Measurements from ENCODE around the gene RIPOR2.

The RIPOR2 gene

DNA sequence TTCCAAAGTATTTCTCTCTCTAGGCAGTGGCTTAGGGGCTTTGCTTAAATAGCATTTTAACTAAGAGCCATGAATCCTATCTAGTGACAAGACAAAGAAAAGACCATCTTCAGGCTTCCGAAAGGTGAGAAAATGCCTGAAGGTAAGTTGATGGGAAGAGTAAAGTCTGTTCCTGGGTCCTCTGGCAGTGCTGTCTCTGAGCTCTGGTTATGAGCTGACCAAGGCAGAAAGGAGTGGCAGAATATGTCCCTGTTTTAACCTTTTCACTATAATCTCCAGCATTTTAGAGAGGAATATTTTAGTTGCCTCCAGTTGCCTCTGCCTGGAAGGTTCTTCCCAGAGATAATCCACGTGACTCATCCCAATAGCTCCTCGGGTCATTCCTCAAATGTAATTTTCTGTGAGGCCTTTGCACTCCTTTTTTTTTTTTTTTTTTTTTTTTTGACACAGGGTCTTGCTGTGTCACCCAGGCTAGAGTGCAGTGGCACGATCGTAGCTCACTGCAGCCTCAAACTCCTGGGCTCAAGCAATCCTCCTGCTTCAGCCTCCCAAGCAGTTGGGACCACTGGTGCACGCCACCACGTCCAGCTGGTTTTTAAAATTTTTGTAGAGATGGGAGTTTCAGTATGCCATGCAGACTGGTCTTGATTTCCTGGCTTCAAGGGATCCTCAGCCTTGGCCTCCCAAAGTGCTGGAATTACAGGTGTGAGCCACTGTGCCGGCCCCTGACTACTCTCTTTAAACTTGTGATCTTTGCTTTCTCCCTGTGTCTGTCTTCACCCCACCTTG is 133.3 kb downstream of the RIPOR2 start (continued):
- TF ChIP-seq ZNF350 (tag by site-specific recombination; IDR thresholded peaks at IDR 0.05), result no peak

DNA sequence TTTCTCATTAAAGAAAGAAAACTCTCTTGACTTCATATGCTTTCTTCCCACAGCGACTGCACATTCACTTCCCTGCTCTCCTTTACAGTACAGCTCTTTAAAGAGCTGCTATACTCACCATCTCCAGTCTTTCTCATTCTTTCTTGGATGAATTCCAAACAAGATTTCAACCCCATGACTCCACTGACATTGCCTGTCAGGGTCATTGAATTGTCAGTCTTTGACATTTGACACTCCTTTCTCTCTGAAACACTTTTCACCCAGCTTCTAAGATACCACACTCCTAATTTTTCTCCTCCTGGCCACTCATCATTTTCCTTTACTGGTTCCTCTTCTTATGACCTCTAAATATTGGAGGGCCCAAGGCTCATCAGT is 136.2 kb downstream of the RIPOR2 start:
- POLR2A ChIA-PET, result no interaction called here
- TF ChIP-seq, protein P1, sequence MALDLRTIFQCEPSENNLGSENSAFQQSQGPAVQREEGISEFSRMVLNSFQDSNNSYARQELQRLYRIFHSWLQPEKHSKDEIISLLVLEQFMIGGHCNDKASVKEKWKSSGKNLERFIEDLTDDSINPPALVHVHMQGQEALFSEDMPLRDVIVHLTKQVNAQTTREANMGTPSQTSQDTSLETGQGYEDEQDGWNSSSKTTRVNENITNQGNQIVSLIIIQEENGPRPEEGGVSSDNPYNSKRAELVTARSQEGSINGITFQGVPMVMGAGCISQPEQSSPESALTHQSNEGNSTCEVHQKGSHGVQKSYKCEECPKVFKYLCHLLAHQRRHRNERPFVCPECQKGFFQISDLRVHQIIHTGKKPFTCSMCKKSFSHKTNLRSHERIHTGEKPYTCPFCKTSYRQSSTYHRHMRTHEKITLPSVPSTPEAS (tag by site-specific recombination; IDR thresholded peaks at IDR 0.05), result no peak
- TF ChIP-seq PRDM1 (tag by site-specific recombination; IDR thresholded peaks at IDR 0.05) (peak; percentile 71; the same call in 1 of the 2 replicates), ZNF302 (tag by site-specific recombination; IDR thresholded peaks at IDR 0.05; ENCODE audit: low read depth) (no peak)

DNA sequence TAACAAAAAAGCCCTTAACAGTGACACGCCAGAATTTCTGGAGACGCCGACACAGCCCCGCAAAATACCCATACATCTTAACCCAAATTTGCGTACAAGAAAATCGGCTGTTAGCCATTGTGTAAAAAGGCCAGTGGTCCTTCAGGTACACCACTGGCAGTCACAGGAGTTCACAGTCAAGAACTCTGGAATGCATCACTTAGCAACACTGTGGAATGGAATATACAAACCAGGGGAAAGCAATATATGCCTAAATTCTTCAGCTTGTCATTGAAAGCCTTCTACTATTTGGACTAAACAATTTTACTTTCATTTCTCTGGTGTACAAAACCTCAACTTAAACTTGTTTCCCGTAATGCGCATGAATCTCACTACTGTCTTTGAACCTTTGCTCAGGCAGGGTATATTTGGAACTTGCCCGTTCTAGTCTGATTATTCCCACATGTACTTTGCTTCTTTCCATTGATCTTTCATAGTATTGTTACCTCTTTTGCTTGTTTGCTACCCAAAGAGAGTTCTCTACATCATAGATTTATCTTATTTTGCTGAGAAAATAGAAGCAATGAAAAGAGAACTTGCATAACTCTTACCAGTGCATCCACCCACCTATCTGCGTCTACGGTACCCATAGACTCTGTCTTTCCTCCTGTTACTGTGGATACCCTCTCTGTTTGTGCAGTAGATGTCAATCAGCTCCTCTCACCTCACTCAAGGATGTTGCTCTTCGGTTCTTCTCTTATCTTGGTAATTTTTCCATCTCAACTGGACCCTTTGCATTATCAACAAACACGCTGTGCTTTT is 136.8 kb downstream of the RIPOR2 start, which contains the start of gene ARMH2:
ARMH2 (minus strand) TSS at position 178 of the 801 bp plus-strand sequence; CDS start at position 118, 60 bp downstream.
- POLR2A ChIA-PET, result no interaction called here

More for the DNA sequence above, 136.2 kb downstream of the RIPOR2 start:
- CTCF ChIA-PET, result interaction anchor here (0.7 kb wide), 1 partner anchor 618 kb away, joined by 5 read pairs; no protein-coding TSS in a partner anchor
- H3K4me3 ChIP-seq (ENCODE audit: low read depth, low read length), result no peak overlapping the region
- H3K4me1 ChIP-seq (ENCODE audit: control insufficient read depth, insufficient read depth, low read length), result no peaks in the 10 kb centered on the region
- no peak overlapping the region for H3K27ac ChIP-seq (ENCODE audit: extremely low read depth, low read depth, low read length)
- no peaks in the 10 kb centered on the region for H3K9me3 ChIP-seq (ENCODE audit: control insufficient read depth, insufficient read depth, low read depth, low read length)
- H3K36me3 ChIP-seq (ENCODE audit: control insufficient read depth in 2 of 2, insufficient read depth in 1 of 2, low read length in 2 of 2), result no peaks in the 10 kb centered on the region

More for the DNA sequence above, 136.8 kb downstream of the RIPOR2 start, which contains the start of gene ARMH2:
- Histone ChIP-seq H3K4me3 (ENCODE audit: low read depth, low read length) (no peak within 1 kb of the TSS), H3K9me3 (ENCODE audit: control insufficient read depth, insufficient read depth, low read depth, low read length) (no peaks in the 10 kb centered on the region), H3K36me3 (ENCODE audit: control insufficient read depth in 2 of 2, insufficient read depth in 1 of 2, low read length in 2 of 2) (no peaks in the 10 kb centered on the region), H3K4me1 (ENCODE audit: control insufficient read depth, insufficient read depth, low read length) (no peaks in the 10 kb centered on the region), H3K27ac (ENCODE audit: extremely low read depth, low read depth, low read length) (no peak within 1 kb of the TSS)
- TF ChIP-seq ZNF184 (tag by site-specific recombination; IDR thresholded peaks at IDR 0.05) (no peak), ZNF274 (IDR thresholded peaks at IDR 0.05; ENCODE audit: low read length) (no peak), ZNF274 (tag by site-specific recombination; IDR thresholded peaks at IDR 0.05; ENCODE audit: borderline replicate concordance) (no peak), ZBTB1 (tag by site-specific recombination; IDR thresholded peaks at IDR 0.05) (no peak), IKZF3 (tag by site-specific recombination; IDR thresholded peaks at IDR 0.05) (no peak), ZNF501 (tag by site-specific recombination; IDR thresholded peaks at IDR 0.05) (no peak), ZNF157 (tag by site-specific recombination; IDR thresholded peaks at IDR 0.05) (no peak), ZNF670 (tag by site-specific recombination; IDR thresholded peaks at IDR 0.05; ENCODE audit: low read depth) (no peak), MYNN (tag by site-specific recombination; IDR thresholded peaks at IDR 0.05; ENCODE audit: borderline replicate concordance) (no peak), ZFP37 (tag by site-specific recombination; IDR thresholded peaks at IDR 0.05) (no peak), SP7 (tag by site-specific recombination; IDR thresholded peaks at IDR 0.05) (no peak), ZNF404 (tag by site-specific recombination; IDR thresholded peaks at IDR 0.05) (no peak), ZBTB21 (tag by site-specific recombination; IDR thresholded peaks at IDR 0.05) (no peak), ZNF248 (tag by site-specific recombination; IDR thresholded peaks at IDR 0.05) (no peak)
- TF ChIP-seq, protein P2, sequence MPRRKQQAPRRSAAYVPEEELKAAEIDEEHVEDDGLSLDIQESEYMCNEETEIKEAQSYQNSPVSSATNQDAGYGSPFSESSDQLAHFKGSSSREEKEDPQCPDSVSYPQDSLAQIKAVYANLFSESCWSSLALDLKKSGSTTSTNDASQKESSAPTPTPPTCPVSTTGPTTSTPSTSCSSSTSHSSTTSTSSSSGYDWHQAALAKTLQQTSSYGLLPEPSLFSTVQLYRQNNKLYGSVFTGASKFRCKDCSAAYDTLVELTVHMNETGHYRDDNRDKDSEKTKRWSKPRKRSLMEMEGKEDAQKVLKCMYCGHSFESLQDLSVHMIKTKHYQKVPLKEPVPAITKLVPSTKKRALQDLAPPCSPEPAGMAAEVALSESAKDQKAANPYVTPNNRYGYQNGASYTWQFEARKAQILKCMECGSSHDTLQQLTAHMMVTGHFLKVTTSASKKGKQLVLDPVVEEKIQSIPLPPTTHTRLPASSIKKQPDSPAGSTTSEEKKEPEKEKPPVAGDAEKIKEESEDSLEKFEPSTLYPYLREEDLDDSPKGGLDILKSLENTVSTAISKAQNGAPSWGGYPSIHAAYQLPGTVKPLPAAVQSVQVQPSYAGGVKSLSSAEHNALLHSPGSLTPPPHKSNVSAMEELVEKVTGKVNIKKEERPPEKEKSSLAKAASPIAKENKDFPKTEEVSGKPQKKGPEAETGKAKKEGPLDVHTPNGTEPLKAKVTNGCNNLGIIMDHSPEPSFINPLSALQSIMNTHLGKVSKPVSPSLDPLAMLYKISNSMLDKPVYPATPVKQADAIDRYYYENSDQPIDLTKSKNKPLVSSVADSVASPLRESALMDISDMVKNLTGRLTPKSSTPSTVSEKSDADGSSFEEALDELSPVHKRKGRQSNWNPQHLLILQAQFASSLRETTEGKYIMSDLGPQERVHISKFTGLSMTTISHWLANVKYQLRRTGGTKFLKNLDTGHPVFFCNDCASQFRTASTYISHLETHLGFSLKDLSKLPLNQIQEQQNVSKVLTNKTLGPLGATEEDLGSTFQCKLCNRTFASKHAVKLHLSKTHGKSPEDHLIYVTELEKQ (tag by site-specific recombination; IDR thresholded peaks at IDR 0.05; ENCODE audit: borderline replicate concordance), result no peak
- TF ChIP-seq, protein P3, sequence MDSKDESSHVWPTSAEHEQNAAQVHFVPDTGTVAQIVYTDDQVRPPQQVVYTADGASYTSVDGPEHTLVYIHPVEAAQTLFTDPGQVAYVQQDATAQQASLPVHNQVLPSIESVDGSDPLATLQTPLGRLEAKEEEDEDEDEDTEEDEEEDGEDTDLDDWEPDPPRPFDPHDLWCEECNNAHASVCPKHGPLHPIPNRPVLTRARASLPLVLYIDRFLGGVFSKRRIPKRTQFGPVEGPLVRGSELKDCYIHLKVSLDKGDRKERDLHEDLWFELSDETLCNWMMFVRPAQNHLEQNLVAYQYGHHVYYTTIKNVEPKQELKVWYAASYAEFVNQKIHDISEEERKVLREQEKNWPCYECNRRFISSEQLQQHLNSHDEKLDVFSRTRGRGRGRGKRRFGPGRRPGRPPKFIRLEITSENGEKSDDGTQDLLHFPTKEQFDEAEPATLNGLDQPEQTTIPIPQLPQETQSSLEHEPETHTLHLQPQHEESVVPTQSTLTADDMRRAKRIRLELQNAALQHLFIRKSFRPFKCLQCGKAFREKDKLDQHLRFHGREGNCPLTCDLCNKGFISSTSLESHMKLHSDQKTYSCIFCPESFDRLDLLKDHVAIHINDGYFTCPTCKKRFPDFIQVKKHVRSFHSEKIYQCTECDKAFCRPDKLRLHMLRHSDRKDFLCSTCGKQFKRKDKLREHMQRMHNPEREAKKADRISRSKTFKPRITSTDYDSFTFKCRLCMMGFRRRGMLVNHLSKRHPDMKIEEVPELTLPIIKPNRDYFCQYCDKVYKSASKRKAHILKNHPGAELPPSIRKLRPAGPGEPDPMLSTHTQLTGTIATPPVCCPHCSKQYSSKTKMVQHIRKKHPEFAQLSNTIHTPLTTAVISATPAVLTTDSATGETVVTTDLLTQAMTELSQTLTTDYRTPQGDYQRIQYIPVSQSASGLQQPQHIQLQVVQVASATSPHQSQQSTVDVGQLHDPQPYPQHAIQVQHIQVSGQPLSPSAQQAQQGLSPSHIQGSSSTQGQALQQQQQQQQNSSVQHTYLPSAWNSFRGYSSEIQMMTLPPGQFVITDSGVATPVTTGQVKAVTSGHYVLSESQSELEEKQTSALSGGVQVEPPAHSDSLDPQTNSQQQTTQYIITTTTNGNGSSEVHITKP (tag by site-specific recombination; IDR thresholded peaks at IDR 0.05), result no peak
- CTCF ChIA-PET, result interaction anchor here (0.7 kb wide), 1 partner anchor 618 kb away, joined by 5 read pairs; no protein-coding TSS in a partner anchor

Data from HEK293 (cell line).